Thymus (tissue), 11 donors: ENCODE results near the gene AUTS2. TPM values are rescaled to one million over a fixed set of nuclear protein-coding genes. Genes with fewer than 3 reads are reported as not detected.

Experiments
- DNase-seq, 9 donors: peaks; one replicate each; pipeline ENCODE4 v3.0.0-alpha.2; 2013; ENCODE audit warnings: low spot score in 9 of 9, low read depth in 6 of 9, missing footprints in 1 of 9
- H3K27ac ChIP-seq, 2 donors: one replicate each; pipeline ENCODE4 v1.5.1; 2013; ENCODE audit warnings: control low read depth in 1 of 2, low read depth in 1 of 2, low read length in 1 of 2, mild to moderate bottlenecking in 1 of 2, moderate library complexity in 1 of 2
- H3K27me3 ChIP-seq, 2 donors: one replicate each; pipeline ENCODE4 v1.5.1; 2013; ENCODE audit warnings: low read length in 1 of 2; ENCODE audit not compliant: control insufficient read depth in 2 of 2, insufficient read depth in 1 of 2
- H3K36me3 ChIP-seq, 2 donors: one replicate each; pipeline ENCODE4 v1.5.1; 2013; ENCODE audit warnings: low read length in 1 of 2, mild to moderate bottlenecking in 1 of 2, moderate library complexity in 1 of 2; ENCODE audit not compliant: control insufficient read depth in 2 of 2, insufficient read depth in 2 of 2
- H3K4me1 ChIP-seq, 2 donors: one replicate each; pipeline ENCODE4 v1.5.1; 2013; ENCODE audit warnings: low read length in 2 of 2; ENCODE audit not compliant: control insufficient read depth in 2 of 2, insufficient read depth in 2 of 2
- H3K4me3 ChIP-seq, 2 donors: one replicate each; pipeline ENCODE4 v1.5.1; 2013; ENCODE audit warnings: low read length in 2 of 2, control low read depth in 1 of 2, mild to moderate bottlenecking in 1 of 2
- H3K9me3 ChIP-seq, 2 donors: one replicate each; pipeline ENCODE4 v1.5.1; 2013; ENCODE audit warnings: low read length in 1 of 2, mild to moderate bottlenecking in 1 of 2; ENCODE audit not compliant: control insufficient read depth in 2 of 2, insufficient read depth in 1 of 2
- WGBS: extraction: QIAGEN DNeasy Blood & Tissue Kit; methylation state at CpG from one replicate; pipeline ENCODE4 v1.1.7; 2013; 5-methylcytosine and 5-hydroxymethylcytosine counted together
- polyA plus RNA-seq: library from polyadenylated mRNA; stranded (reverse); fragments of 200-250 nt; gene quantifications from one replicate; pipeline ENCODE4 v1.2.3, GENCODE V29; 2013
- total RNA-seq: library from RNA; stranded (reverse); fragments of 120-200 nt; gene quantifications from one replicate; pipeline ENCODE4 v1.2.4, GENCODE V29; 2013
- donor health status: healthy.

AUTS2 gene
- total and polyA plus RNA-seq, 2 donors, result 9.2 to 17.1 TPM

GRCh38 chr7:70523249-70523988 lies 925.1 kb downstream of the AUTS2 start:
- DNase-seq, result no peak
- Histone ChIP-seq H3K9me3 (no peaks in the 10 kb centered on the region), H3K27me3 (no peaks in the 10 kb centered on the region), H3K4me1 (no peaks in the 10 kb centered on the region), H3K27ac (no peak overlapping the region), H3K36me3 (no peaks in the 10 kb centered on the region), H3K4me3 (no peak overlapping the region)
- 95% methylated on average over 8 of the region's 8 CpGs for WGBS

- Histone ChIP-seq H3K4me1 (no peaks in the 10 kb centered on the region), H3K9me3 (no peaks in the 10 kb centered on the region), H3K27ac (no peak overlapping the region), H3K4me3 (no peak overlapping the region), H3K27me3 (no peaks in the 10 kb centered on the region), H3K36me3 (no peaks in the 10 kb centered on the region)
- DNase-seq, result no peak
- 97% methylated on average over 2 of the region's 2 CpGs for WGBS
These were observed 925.7 kb downstream of the AUTS2 start for GRCh38 chr7:70523989-70524351.

GRCh38 chr7:70525991-70526390 lies 927.7 kb downstream of the AUTS2 start:
- H3K4me1 ChIP-seq, result no peaks in the 10 kb centered on the region
- H3K27me3 ChIP-seq, result no peaks in the 10 kb centered on the region
- no peak overlapping the region for H3K4me3 ChIP-seq
- WGBS, result 88% methylated on average over 5 of the region's 5 CpGs
- DNase-seq, result no peak
- no peaks in the 10 kb centered on the region for H3K36me3 ChIP-seq
- no peaks in the 10 kb centered on the region for H3K9me3 ChIP-seq
- H3K27ac ChIP-seq, result no peak overlapping the region

- 78% methylated on average over 3 of the region's 3 CpGs for WGBS
- Histone ChIP-seq H3K9me3 (peaks cover 0 to 1% of the 10 kb centered on the region in 2 donors), H3K36me3 (no peaks in the 10 kb centered on the region), H3K4me3 (no peak overlapping the region), H3K4me1 (no peaks in the 10 kb centered on the region), H3K27ac (no peak overlapping the region), H3K27me3 (no peaks in the 10 kb centered on the region)
- DNase-seq, result no peak
These were observed 929.3 kb downstream of the AUTS2 start for GRCh38 chr7:70527520-70528115.

GRCh38 chr7:70529436-70529835 lies 931.2 kb downstream of the AUTS2 start:
- no peaks in the 10 kb centered on the region for H3K36me3 ChIP-seq
- no peaks in the 10 kb centered on the region for H3K4me1 ChIP-seq
- 97% methylated on average over 5 of the region's 5 CpGs for WGBS
- H3K4me3 ChIP-seq, result no peak overlapping the region
- no peaks in the 10 kb centered on the region for H3K27me3 ChIP-seq
- no peak for DNase-seq
- H3K27ac ChIP-seq, result no peak overlapping the region
- peaks cover 0 to 1% of the 10 kb centered on the region in 2 donors for H3K9me3 ChIP-seq

GRCh38 chr7:70529914-70530585 lies 931.8 kb downstream of the AUTS2 start:
- no peaks in the 10 kb centered on the region for H3K27me3 ChIP-seq
- no peak overlapping the region for H3K4me3 ChIP-seq
- no peak overlapping the region for H3K27ac ChIP-seq
- 96% methylated on average over 8 of the region's 8 CpGs for WGBS
- H3K4me1 ChIP-seq, result no peaks in the 10 kb centered on the region
- peaks cover 0 to 1% of the 10 kb centered on the region in 2 donors for H3K9me3 ChIP-seq
- no peak for DNase-seq
- no peaks in the 10 kb centered on the region for H3K36me3 ChIP-seq

GRCh38 chr7:70533614-70534013 lies 935.3 kb downstream of the AUTS2 start:
- Histone ChIP-seq H3K27me3 (no peaks in the 10 kb centered on the region), H3K27ac (no peak overlapping the region), H3K4me3 (no peak overlapping the region), H3K36me3 (no peaks in the 10 kb centered on the region), H3K9me3 (peaks cover 0 to 1% of the 10 kb centered on the region in 2 donors), H3K4me1 (no peaks in the 10 kb centered on the region)
- WGBS, result 96% methylated on average over 2 of the region's 2 CpGs
- no peak for DNase-seq

- Histone ChIP-seq H3K27ac (no peak overlapping the region), H3K9me3 (no peaks in the 10 kb centered on the region)
These were observed 940.9 kb downstream of the AUTS2 start for GRCh38 chr7:70539205-70539604.

GRCh38 chr7:70539617-70540016 lies 941.3 kb downstream of the AUTS2 start:
- WGBS, result 92% methylated on average over 9 of the region's 9 CpGs
- Histone ChIP-seq H3K4me1 (no peaks in the 10 kb centered on the region), H3K4me3 (no peak overlapping the region), H3K9me3 (no peaks in the 10 kb centered on the region), H3K27me3 (no peaks in the 10 kb centered on the region), H3K36me3 (no peaks in the 10 kb centered on the region), H3K27ac (no peak overlapping the region)
- no peak for DNase-seq

More at GRCh38 chr7:70539205-70539604, 940.9 kb downstream of the AUTS2 start:
- Histone ChIP-seq H3K27me3 (no peaks in the 10 kb centered on the region), H3K4me3 (no peak overlapping the region), H3K36me3 (no peaks in the 10 kb centered on the region), H3K4me1 (no peaks in the 10 kb centered on the region)
- DNase-seq, result no peak
